Measurements from ENCODE around the gene HSPA6. TPM values are rescaled to one million over a fixed set of nuclear protein-coding genes. Genes with fewer than 3 reads are reported as not detected.

Gene HSPA6
- total RNA-seq, 2 donors from 2014 or later: 1.0 to 3.6 TPM

DNA sequence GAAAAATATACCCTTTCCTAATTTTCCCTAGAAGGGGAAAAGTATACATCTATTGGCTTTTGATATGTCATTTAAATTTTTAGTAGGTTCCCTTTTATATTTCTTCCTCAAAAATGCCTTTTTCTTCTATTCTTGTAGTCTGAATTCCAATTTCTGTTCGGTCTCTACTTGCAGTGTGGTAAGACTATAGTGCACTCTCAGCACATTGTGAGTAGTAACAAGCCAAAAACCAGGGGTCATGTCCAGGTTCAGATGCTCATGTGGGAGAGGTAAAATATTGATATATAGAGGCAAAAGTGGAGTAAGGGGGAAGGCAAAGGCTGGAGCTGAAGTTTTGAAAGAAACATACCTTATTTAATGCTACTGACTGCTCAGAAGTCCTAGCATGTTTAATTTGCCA is 23.1 kb upstream of the HSPA6 start:
- no peak overlapping the region for H3K27ac ChIP-seq
- no peaks in the 10 kb centered on the region for H3K27me3 ChIP-seq
- H3K36me3 ChIP-seq: no peaks in the 10 kb centered on the region
- no peaks in the 10 kb centered on the region for H3K4me1 ChIP-seq
- TF ChIP-seq CTCF (IDR thresholded peaks at IDR 0.05): no peak
- DNase-seq: no peak
- intact Hi-C loops (cut with DNase I): no loop called here
- H3K9me3 ChIP-seq: no peaks in the 10 kb centered on the region
- no peak overlapping the region for H3K9ac ChIP-seq (ENCODE audit: low read depth in 2 of 2, low read length in 2 of 2)
- no peak overlapping the region for H3K4me3 ChIP-seq

- no peaks in the 10 kb centered on the region for H3K4me1 ChIP-seq
- DNase-seq: no peak
- no peak overlapping the region for H3K4me3 ChIP-seq
- no peak overlapping the region for H3K9ac ChIP-seq (ENCODE audit: low read depth in 2 of 2, low read length in 2 of 2)
- intact Hi-C loops (cut with DNase I): no loop called here
- no peak for TF ChIP-seq CTCF (IDR thresholded peaks at IDR 0.05)
- H3K36me3 ChIP-seq: no peaks in the 10 kb centered on the region
- no peak overlapping the region for H3K27ac ChIP-seq
- no peaks in the 10 kb centered on the region for H3K9me3 ChIP-seq
- no peaks in the 10 kb centered on the region for H3K27me3 ChIP-seq
These were observed 22.2 kb upstream of the HSPA6 start for GRCh38 chr1:161502181-161502580.

GRCh38 chr1:161502641-161503393 is 21.5 kb upstream of the HSPA6 start:
- no peaks in the 10 kb centered on the region for H3K4me1 ChIP-seq
- H3K4me3 ChIP-seq: no peak overlapping the region
- H3K27me3 ChIP-seq: no peaks in the 10 kb centered on the region
- no peak overlapping the region for H3K9ac ChIP-seq (ENCODE audit: low read depth in 2 of 2, low read length in 2 of 2)
- intact Hi-C loops (cut with DNase I): no loop called here
- no peak for DNase-seq
- no peak for TF ChIP-seq CTCF (IDR thresholded peaks at IDR 0.05)
- no peak overlapping the region for H3K27ac ChIP-seq
- no peaks in the 10 kb centered on the region for H3K9me3 ChIP-seq
- H3K36me3 ChIP-seq: no peaks in the 10 kb centered on the region

DNA sequence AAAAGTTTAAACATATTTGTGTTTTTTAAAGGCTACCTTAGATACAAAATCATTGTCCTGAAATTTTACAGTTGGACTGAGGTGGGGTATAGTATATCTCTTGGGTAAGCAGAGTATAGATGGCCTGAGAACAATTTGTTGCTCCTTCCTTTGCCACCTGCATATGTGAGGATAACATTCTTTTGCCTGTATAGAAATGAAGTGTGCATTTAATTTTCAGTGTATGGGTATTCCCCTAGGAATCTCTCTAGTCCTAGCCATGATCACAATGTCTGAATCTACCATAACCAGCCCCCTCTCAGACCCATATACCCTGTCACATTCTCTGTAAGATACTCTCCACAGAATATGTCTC is 21.0 kb upstream of the HSPA6 start:
- no peak for DNase-seq
- Histone ChIP-seq H3K36me3 (no peaks in the 10 kb centered on the region), H3K4me3 (no peak overlapping the region), H3K9me3 (no peaks in the 10 kb centered on the region), H3K9ac (ENCODE audit: low read depth in 2 of 2, low read length in 2 of 2) (no peak overlapping the region), H3K27ac (no peak overlapping the region), H3K27me3 (no peaks in the 10 kb centered on the region), H3K4me1 (no peaks in the 10 kb centered on the region)
- intact Hi-C loops (cut with DNase I): no loop called here
- TF ChIP-seq CTCF (IDR thresholded peaks at IDR 0.05): no peak

GRCh38 chr1:161505686-161506085 is 18.7 kb upstream of the HSPA6 start:
- H3K4me3 ChIP-seq: no peak overlapping the region
- H3K27ac ChIP-seq: no peak overlapping the region

More at GRCh38 chr1:161505686-161506085, 18.7 kb upstream of the HSPA6 start:
- no peak for DNase-seq
- H3K9ac ChIP-seq (ENCODE audit: low read depth in 2 of 2, low read length in 2 of 2): no peak overlapping the region
- H3K36me3 ChIP-seq: no peaks in the 10 kb centered on the region
- intact Hi-C loops (cut with DNase I): no loop called here
- no peaks in the 10 kb centered on the region for H3K27me3 ChIP-seq
- no peaks in the 10 kb centered on the region for H3K4me1 ChIP-seq
- TF ChIP-seq CTCF (IDR thresholded peaks at IDR 0.05): no peak
- H3K9me3 ChIP-seq: no peaks in the 10 kb centered on the region

Measured in colonic mucosa (tissue), 4 donors.